K562 (cell line): ENCODE data around the gene RFESD.

Experiments used
- CTCF ChIP-seq, 3 experiments: IDR thresholded peaks in 2 of 3; conservative IDR thresholded peaks in 1 of 3; 2 replicates each; pipeline ENCODE4 v1.5.1; 2011 to 2012; ENCODE audit warnings: low read length in 3 of 3, mild to moderate bottlenecking in 3 of 3, control low read depth in 2 of 3, improper control_type of control experiment in 1 of 3, inconsistent platforms in 1 of 3, low read depth in 1 of 3, mixed read lengths in 1 of 3, moderate library complexity in 1 of 3; ENCODE audit not compliant: insufficient read depth in 2 of 3
- NCOA2 ChIP-seq, 2 experiments: fragments of 450-650 bp; IDR thresholded peaks; 2 replicates each; pipeline ENCODE4 v1.6.1; 2018; ENCODE audit warnings: mild to moderate bottlenecking in 2 of 2, moderate library complexity in 1 of 2; ENCODE audit not compliant: partially characterized antibody in 2 of 2
- PHF8 ChIP-seq: fragments of 200-600 bp; sonication (generic); IDR thresholded peaks from 2 replicates; pipeline ENCODE4 v1.6.1; 2012; ENCODE audit warnings: mixed run types, mild to moderate bottlenecking, inconsistent platforms, low read length, moderate library complexity, borderline replicate concordance
- RAD21 ChIP-seq, 2 experiments: fragments of 250-450 bp in 1 of 2; fragments of 450-650 bp in 1 of 2; sonication (Bioruptor Pico) in 1 of 2; formaldehyde crosslinking in 1 of 2; IDR thresholded peaks in 1 of 2; conservative IDR thresholded peaks in 1 of 2; 2 replicates each; pipeline versions ENCODE4 v1.4.0 to v1.8.0; 2020 to 2022; ENCODE audit warnings: mild to moderate bottlenecking in 2 of 2, moderate library complexity in 1 of 2
- TBL1XR1 ChIP-seq, 2 experiments: IDR thresholded peaks; 2 replicates each; pipeline ENCODE4 v1.6.1; 2012; ENCODE audit warnings: improper control_type of control experiment in 2 of 2, low read length in 2 of 2, mild to moderate bottlenecking in 1 of 2
- THAP12 ChIP-seq: fragments of 250-450 bp; sonication (Bioruptor Pico); IDR thresholded peaks from 2 replicates; pipeline ENCODE4 v1.9.0; 2021; ENCODE audit warnings: mild to moderate bottlenecking, inconsistent platforms
- ZNF212 ChIP-seq: fragments of 450-650 bp; formaldehyde crosslinking; IDR thresholded peaks from 2 replicates; pipeline ENCODE4 v1.4.0; 2020; ENCODE audit warnings: mild to moderate bottlenecking
- TF ChIP-seq, protein P1 (sequence below), 2 experiments: fragments of 450-650 bp; formaldehyde crosslinking in 1 of 2; IDR thresholded peaks; 2 replicates each; pipeline versions ENCODE4 v1.4.0 to v1.6.1; 2014 to 2020; ENCODE audit warnings: mild to moderate bottlenecking in 2 of 2, borderline replicate concordance in 1 of 2, low read depth in 1 of 2

DNA sequence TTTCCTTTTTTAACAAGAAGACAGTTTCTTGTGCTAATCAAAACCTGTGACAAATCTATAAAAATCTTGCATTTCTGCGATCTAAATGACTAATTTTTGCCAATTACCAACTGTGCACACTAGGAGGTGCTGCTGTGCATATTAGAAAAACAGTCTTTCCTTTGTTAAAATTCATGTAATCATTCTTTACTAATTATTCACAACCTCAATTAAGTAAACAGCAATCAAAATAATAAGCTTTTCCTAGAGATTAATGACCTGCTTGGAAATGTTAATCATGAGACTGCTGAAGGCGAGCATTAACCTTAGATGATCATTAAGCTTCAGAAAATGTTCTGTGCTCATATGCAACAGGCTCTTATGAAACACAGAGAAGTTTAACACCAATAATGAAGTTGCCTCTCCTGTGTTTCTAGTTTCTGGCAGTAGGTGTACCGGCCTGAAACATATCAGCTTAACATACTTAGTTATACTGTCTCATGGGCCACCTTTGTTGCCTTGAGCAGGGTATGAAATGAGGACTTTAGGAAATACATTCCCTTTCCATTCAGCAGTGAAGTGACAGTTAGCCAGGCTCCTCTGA lies 17.7 kb downstream of the RFESD start:
- peak; percentile 48 to 83 (median 66); a peak in 5 of 6 replicates for TF ChIP-seq CTCF (IDR thresholded peaks at IDR 0.05 in 2 of 3, conservative IDR thresholded peaks at IDR 0.05 in 1 of 3; ENCODE audit: insufficient read depth in 2 of 3, low read depth in 1 of 3, low read length in 3 of 3)
- TF ChIP-seq PHF8 = no peak
- TF ChIP-seq RAD21 (CRISPR knock-in tag; conservative IDR thresholded peaks at IDR 0.05 in 1 of 2, IDR thresholded peaks at IDR 0.05 in 1 of 2) = peak; percentile 84 to 89
- TF ChIP-seq, protein P1, sequence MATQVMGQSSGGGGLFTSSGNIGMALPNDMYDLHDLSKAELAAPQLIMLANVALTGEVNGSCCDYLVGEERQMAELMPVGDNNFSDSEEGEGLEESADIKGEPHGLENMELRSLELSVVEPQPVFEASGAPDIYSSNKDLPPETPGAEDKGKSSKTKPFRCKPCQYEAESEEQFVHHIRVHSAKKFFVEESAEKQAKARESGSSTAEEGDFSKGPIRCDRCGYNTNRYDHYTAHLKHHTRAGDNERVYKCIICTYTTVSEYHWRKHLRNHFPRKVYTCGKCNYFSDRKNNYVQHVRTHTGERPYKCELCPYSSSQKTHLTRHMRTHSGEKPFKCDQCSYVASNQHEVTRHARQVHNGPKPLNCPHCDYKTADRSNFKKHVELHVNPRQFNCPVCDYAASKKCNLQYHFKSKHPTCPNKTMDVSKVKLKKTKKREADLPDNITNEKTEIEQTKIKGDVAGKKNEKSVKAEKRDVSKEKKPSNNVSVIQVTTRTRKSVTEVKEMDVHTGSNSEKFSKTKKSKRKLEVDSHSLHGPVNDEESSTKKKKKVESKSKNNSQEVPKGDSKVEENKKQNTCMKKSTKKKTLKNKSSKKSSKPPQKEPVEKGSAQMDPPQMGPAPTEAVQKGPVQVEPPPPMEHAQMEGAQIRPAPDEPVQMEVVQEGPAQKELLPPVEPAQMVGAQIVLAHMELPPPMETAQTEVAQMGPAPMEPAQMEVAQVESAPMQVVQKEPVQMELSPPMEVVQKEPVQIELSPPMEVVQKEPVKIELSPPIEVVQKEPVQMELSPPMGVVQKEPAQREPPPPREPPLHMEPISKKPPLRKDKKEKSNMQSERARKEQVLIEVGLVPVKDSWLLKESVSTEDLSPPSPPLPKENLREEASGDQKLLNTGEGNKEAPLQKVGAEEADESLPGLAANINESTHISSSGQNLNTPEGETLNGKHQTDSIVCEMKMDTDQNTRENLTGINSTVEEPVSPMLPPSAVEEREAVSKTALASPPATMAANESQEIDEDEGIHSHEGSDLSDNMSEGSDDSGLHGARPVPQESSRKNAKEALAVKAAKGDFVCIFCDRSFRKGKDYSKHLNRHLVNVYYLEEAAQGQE (IDR thresholded peaks at IDR 0.05; ENCODE audit: borderline replicate concordance) = peak; percentile 78; the same call in 1 of the 2 replicates
- TF ChIP-seq, protein P1 (CRISPR knock-in tag; IDR thresholded peaks at IDR 0.05; ENCODE audit: low read depth) = no peak
- TF ChIP-seq NCOA2 (IDR thresholded peaks at IDR 0.05; ENCODE audit: partially characterized antibody in 2 of 2) = no peak
- TF ChIP-seq THAP12 (CRISPR knock-in tag) = no peak
- TF ChIP-seq ZNF212 (CRISPR knock-in tag) = no peak
- TF ChIP-seq TBL1XR1 (IDR thresholded peaks at IDR 0.05; ENCODE audit: low read length in 2 of 2) = no peak
